HG03378 (cell line): Measurements from ENCODE around the gene SLC15A4.
"Not testable (repeated sequence)": the region's sequence is repeated elsewhere in the genome, so short reads cannot be mapped to it uniquely, and the experiment has no call there.

Experiments
- ATAC-seq: cut with Tn5 transposase; IDR thresholded peaks from one replicate; pipeline ENCODE4 v1.9.1; 2021; ENCODE audit warnings: mild to moderate bottlenecking, moderate library complexity; ENCODE audit not compliant: unreplicated experiment

The SLC15A4 gene

GRCh38 chr12:128815779-128816642 is 7.7 kb downstream of the SLC15A4 start:
- no peak for ATAC-seq

GRCh38 chr12:128814411-128815261 is 9.1 kb downstream of the SLC15A4 start:
- no peak for ATAC-seq

- ATAC-seq: peak; percentile 27
Measured at GRCh38 chr12:128813883-128814282, 9.9 kb downstream of the SLC15A4 start.

- ATAC-seq: no peak
Measured at GRCh38 chr12:128813392-128813791, 10.4 kb downstream of the SLC15A4 start.

GRCh38 chr12:128811806-128812205 is 12.0 kb downstream of the SLC15A4 start:
- ATAC-seq: no peak

GRCh38 chr12:128810182-128811127 is 13.3 kb downstream of the SLC15A4 start:
- ATAC-seq: peak; percentile 92

- ATAC-seq: no peak
Measured at GRCh38 chr12:128808651-128809050, 15.1 kb downstream of the SLC15A4 start.

- no peak for ATAC-seq
Measured at GRCh38 chr12:128807161-128807724, 16.5 kb downstream of the SLC15A4 start.

- no peak for ATAC-seq
Measured at GRCh38 chr12:128806573-128806972, 17.2 kb downstream of the SLC15A4 start.

- ATAC-seq: not testable (repeated sequence)
Measured at GRCh38 chr12:128805406-128805805, 18.4 kb downstream of the SLC15A4 start.

GRCh38 chr12:128804762-128805161 is 19.0 kb downstream of the SLC15A4 start:
- ATAC-seq: no peak

- ATAC-seq: no peak
Measured at GRCh38 chr12:128803788-128804187, 20.0 kb downstream of the SLC15A4 start.

GRCh38 chr12:128802756-128803155 is 21.0 kb downstream of the SLC15A4 start:
- no peak for ATAC-seq

- ATAC-seq: no peak
Measured at GRCh38 chr12:128801879-128802391, 21.8 kb downstream of the SLC15A4 start.

- no peak for ATAC-seq
Measured at GRCh38 chr12:128800606-128801005, 23.2 kb downstream of the SLC15A4 start.

GRCh38 chr12:128798571-128799341 is 25.0 kb downstream of the SLC15A4 start:
- no peak for ATAC-seq

GRCh38 chr12:128797119-128798118 is 26.3 kb downstream of the SLC15A4 start:
- peak; percentile 71 for ATAC-seq

- ATAC-seq: no peak
Measured at GRCh38 chr12:128796439-128797118, 27.2 kb downstream of the SLC15A4 start.
